ENCODE data around the gene IFI27L1. TPM values are rescaled to one million over a fixed set of nuclear protein-coding genes. Genes with fewer than 3 reads are reported as not detected.
A peak's percentile ranks its signal among the peaks of the same experiment; 100 is the strongest.
"Not testable (repeated sequence)": the region's sequence is repeated elsewhere in the genome, so short reads cannot be mapped to it uniquely, and the experiment has no call there.

IFI27L1 gene
- polyA plus RNA-seq, 1 donor from 2014 or later, result 9.1 TPM

GRCh38 chr14:94054936-94055335, 26.2 kb upstream of the IFI27L1 start:
- H3K4me3 Mint-ChIP-seq, result peak overlapping the region in 1 of 4 donors; percentile 26
- H3K27ac Mint-ChIP-seq, result peak overlapping the region in 2 of 3 donors; percentile 51 to 62
- no peaks in the 10 kb centered on the region for H3K27me3 Mint-ChIP-seq
- peaks cover 11 to 16% (median 11%) of the 10 kb centered on the region in 3 donors for H3K4me1 Mint-ChIP-seq
- H3K9me3 Mint-ChIP-seq, result no peaks in the 10 kb centered on the region
- H3K36me3 Mint-ChIP-seq, result peaks cover 13% of the 10 kb centered on the region

GRCh38 chr14:94056579-94057308, 24.4 kb upstream of the IFI27L1 start:
- peaks cover 11 to 16% (median 11%) of the 10 kb centered on the region in 3 donors for H3K4me1 Mint-ChIP-seq
- peak overlapping the region in 2 of 3 donors; percentile 47 to 65 for H3K27ac Mint-ChIP-seq
- H3K4me3 Mint-ChIP-seq, result no peak overlapping the region
- H3K9me3 Mint-ChIP-seq, result no peaks in the 10 kb centered on the region
- peaks cover 9% of the 10 kb centered on the region for H3K36me3 Mint-ChIP-seq
- no peaks in the 10 kb centered on the region for H3K27me3 Mint-ChIP-seq

DNA sequence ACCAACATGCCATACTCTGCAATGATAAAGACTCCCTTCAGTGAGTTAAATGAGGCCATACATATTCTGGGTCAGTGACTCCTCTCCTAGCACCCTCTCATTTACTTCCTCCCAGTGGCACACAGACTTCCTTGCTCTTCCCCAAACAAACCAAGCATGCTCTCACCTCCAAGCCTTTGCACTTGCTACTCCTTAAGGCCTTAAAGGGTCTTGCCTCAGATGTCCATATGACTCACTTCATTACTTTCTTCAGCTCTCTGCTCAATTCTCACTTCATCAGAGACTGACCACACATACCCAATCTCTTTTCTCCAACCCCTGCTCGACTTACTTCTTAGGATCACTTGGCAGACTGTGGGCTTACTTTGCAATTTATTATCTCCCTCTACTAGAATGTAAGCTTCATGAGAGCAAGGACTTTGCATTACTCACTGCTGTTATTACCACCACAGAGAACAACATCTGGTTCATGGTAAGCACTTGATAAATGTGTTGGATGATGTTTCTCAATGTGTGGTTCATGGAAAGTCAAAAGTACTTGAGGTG, 22.9 kb upstream of the IFI27L1 start:
- Mint-ChIP-seq H3K4me1 (peaks cover 11 to 20% (median 16%) of the 10 kb centered on the region in 3 donors), H3K27ac (no peak overlapping the region), H3K36me3 (peaks cover 7% of the 10 kb centered on the region), H3K27me3 (no peaks in the 10 kb centered on the region), H3K9me3 (no peaks in the 10 kb centered on the region), H3K4me3 (no peak overlapping the region)

DNA sequence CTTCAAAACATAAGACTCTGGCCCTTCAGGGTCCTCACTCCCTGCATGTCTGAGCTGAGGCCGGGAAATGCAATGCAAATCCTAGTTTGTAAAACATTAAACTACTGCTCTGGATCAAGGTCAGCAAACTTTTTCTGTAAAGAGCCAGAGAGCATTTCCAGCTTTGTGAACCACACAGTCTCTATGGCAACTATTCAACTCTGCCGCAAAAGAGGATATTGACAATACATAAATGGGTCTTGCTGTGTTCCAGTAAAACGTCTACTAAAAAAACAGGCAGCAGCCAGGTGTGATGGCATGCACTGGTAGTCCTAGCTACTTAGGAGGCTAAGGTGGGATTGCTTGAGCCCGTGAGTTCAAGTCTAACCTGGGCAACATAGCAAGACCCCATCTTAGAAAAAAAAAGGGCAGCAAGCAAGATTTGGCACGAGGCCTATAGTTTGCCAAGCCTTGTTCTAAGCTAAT, 22.4 kb upstream of the IFI27L1 start:
- no peaks in the 10 kb centered on the region for H3K27me3 Mint-ChIP-seq
- H3K4me1 Mint-ChIP-seq, result peaks cover 12 to 20% (median 16%) of the 10 kb centered on the region in 3 donors
- H3K36me3 Mint-ChIP-seq, result peaks cover 7% of the 10 kb centered on the region
- peak overlapping the region in 1 of 3 donors; percentile 11 for H3K27ac Mint-ChIP-seq
- H3K9me3 Mint-ChIP-seq, result no peaks in the 10 kb centered on the region
- H3K4me3 Mint-ChIP-seq, result no peak overlapping the region

- peaks cover 16 to 27% (median 18%) of the 10 kb centered on the region in 3 donors for H3K4me1 Mint-ChIP-seq
- no peak overlapping the region for H3K4me3 Mint-ChIP-seq
- no peaks in the 10 kb centered on the region for H3K9me3 Mint-ChIP-seq
- H3K36me3 Mint-ChIP-seq, result peaks cover 4% of the 10 kb centered on the region
- no peaks in the 10 kb centered on the region for H3K27me3 Mint-ChIP-seq
- no peak overlapping the region for H3K27ac Mint-ChIP-seq
Observed at GRCh38 chr14:94059998-94060397, 21.1 kb upstream of the IFI27L1 start.

DNA sequence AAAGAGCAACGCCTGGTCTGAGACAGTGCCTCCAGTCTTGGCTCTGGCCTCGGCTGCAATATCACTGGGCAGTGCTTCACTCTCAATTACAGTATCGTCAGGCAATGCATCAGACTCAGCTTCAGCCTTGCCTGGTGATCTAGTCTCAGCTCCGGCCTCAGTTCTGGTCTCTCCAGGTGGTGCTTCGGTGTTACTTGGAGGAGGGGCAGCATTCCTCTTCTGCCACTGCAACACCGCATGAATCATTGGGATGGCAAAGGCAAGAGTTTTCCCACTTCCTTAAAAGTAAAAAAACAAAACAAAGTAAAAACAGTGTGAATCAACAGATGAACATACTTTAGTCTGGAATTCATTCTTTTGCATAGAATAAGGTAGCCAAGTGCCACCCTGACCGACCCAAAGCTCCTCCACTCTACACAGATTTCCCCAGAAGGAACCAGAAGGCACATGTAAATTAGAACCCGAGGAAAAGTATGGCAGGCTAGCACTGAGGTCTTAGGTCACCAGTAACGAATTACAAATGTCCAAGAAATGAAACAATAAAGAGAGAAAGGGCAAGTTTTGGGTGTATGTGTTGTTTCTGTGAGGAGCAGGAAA, 18.7 kb upstream of the IFI27L1 start:
- Mint-ChIP-seq H3K27ac (peak overlapping the region in 1 of 3 donors; percentile 77), H3K36me3 (peaks cover 4% of the 10 kb centered on the region), H3K4me3 (no peak overlapping the region), H3K4me1 (peaks cover 24 to 31% (median 30%) of the 10 kb centered on the region in 3 donors), H3K9me3 (peaks cover 0 to 2% (median 0%) of the 10 kb centered on the region in 3 donors), H3K27me3 (no peaks in the 10 kb centered on the region)

GRCh38 chr14:94066089-94066676, 14.9 kb upstream of the IFI27L1 start:
- peak overlapping the region; percentile 35 to 74 (median 55) for H3K27ac Mint-ChIP-seq
- H3K36me3 Mint-ChIP-seq, result peaks cover 16% of the 10 kb centered on the region
- no peaks in the 10 kb centered on the region for H3K27me3 Mint-ChIP-seq
- H3K4me3 Mint-ChIP-seq, result no peak overlapping the region
- H3K9me3 Mint-ChIP-seq, result peaks cover 2 to 18% (median 9%) of the 10 kb centered on the region in 3 donors
- peaks cover 38 to 58% (median 50%) of the 10 kb centered on the region in 3 donors for H3K4me1 Mint-ChIP-seq

DNA sequence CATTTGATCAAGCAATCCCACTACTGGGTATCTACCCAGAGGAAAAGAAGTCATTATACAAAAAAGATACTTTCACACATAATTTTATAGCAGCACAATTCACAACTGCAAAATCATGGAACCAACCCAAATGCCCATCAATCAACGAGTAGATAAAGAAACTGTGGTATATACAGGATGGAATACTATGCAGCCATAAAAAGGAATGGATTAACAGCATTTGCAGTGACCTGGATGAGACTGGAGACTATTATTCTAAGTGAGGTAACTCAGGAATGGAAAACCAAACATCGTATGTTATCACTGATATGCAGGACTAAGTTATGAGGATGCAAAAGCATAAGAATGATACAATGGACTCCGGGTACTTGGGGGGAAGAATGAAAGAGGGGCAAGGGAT, 9.0 kb upstream of the IFI27L1 start:
- H3K27me3 Mint-ChIP-seq, H3K27ac Mint-ChIP-seq: not testable (repeated sequence)
- Mint-ChIP-seq H3K9me3 (peaks cover 7 to 32% (median 28%) of the 10 kb centered on the region in 3 donors), H3K4me1 (peaks cover 37 to 61% (median 45%) of the 10 kb centered on the region in 3 donors), H3K4me3 (peak overlapping the region in 1 of 4 donors; percentile 71), H3K36me3 (peaks cover 36% of the 10 kb centered on the region)

- Mint-ChIP-seq H3K27me3 (no peaks in the 10 kb centered on the region), H3K27ac (no peak overlapping the region), H3K4me3 (peak overlapping the region in 2 of 4 donors; percentile 12 to 79), H3K4me1 (peaks cover 39 to 58% (median 48%) of the 10 kb centered on the region in 3 donors), H3K36me3 (peaks cover 36% of the 10 kb centered on the region), H3K9me3 (peaks cover 6 to 24% (median 21%) of the 10 kb centered on the region in 3 donors)
Observed at GRCh38 chr14:94074534-94074933, 6.6 kb upstream of the IFI27L1 start.

DNA sequence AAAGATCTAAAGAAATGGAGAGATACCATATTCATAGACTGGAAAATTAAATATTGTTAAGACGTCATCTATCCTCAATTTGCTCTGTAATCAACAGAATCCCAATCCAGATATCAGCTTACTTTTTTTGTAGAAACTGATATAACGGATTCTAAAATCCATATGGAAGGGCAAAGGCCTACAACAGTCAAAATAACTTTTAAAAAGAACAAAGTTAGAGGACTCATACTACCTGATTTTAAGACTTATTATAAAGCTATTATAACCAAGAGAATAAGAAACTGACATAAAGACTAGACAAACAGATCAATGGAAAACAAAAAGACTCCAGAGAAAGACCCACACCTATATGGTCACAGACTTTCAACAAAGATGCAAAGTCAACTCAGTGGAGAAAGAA, 6.1 kb upstream of the IFI27L1 start:
- Mint-ChIP-seq H3K27me3 (no peaks in the 10 kb centered on the region), H3K9me3 (peaks cover 6 to 24% (median 19%) of the 10 kb centered on the region in 3 donors), H3K36me3 (peaks cover 37% of the 10 kb centered on the region), H3K4me1 (peaks cover 43 to 59% (median 51%) of the 10 kb centered on the region in 3 donors), H3K27ac (no peak overlapping the region), H3K4me3 (peak overlapping the region in 3 of 4 donors; percentile 34 to 84 (median 48))

DNA sequence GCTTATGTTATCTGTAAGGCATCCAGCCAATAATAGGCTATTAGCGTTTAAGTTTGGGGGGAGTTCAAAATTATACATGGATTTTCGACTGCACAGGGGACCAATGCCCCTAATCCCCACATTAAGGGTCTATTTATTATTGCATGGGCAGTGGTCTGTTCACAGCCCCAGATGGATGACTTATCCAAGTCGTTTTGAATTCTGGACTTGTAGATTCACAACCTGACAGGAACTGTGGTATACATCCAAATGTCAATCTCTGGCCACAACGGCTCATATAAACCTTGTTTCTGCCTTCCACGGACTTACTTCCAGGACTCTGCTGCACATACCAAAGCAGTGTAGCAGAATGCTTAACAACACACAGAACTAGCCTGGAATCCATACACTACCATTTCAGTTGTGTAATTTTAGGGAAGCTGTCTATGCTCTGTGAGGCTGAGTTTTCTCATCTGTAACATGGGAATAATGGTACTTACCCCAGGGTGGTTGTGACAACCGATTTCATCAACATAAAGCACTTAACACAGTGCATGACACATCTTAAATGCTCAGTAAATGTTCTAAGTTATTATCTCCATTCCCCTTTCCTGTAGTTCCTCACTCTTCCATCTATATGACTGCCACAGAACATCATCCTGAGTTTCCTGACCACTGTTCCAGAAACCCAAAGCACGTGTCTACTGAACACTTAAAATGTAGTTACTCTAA, 3.8 kb upstream of the IFI27L1 start:
- Mint-ChIP-seq H3K4me1 (peaks cover 40 to 48% (median 47%) of the 10 kb centered on the region in 3 donors), H3K9me3 (peaks cover 4 to 15% (median 9%) of the 10 kb centered on the region in 3 donors), H3K36me3 (peaks cover 30% of the 10 kb centered on the region), H3K4me3 (peak overlapping the region; percentile 38 to 99 (median 83)), H3K27ac (no peak overlapping the region), H3K27me3 (no peaks in the 10 kb centered on the region)

DNA sequence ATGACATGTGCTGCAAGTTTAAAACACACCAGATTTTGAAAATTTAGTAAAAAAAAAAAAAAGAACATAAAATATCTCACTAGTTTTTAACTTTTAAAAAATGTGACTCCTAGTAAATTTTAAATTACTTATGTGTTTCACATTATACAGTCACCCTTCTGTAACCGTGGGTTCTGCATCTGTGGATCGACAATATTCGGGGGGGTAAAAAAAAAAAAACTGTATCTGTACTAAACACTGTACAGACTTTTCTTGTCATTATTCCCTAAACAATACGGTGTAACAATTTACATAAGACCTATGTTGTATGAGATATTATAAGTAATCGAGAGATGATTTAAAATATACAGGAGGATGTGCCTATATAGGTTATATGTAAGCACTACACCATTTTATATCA, 3.3 kb upstream of the IFI27L1 start:
- peaks cover 3 to 13% (median 8%) of the 10 kb centered on the region in 3 donors for H3K9me3 Mint-ChIP-seq
- no peaks in the 10 kb centered on the region for H3K27me3 Mint-ChIP-seq
- H3K4me1 Mint-ChIP-seq, result peaks cover 41 to 48% (median 45%) of the 10 kb centered on the region in 3 donors
- H3K36me3 Mint-ChIP-seq, result peaks cover 29% of the 10 kb centered on the region
- H3K4me3 Mint-ChIP-seq, result peak overlapping the region; percentile 98 to 99 (median 99)
- H3K27ac Mint-ChIP-seq, result peak overlapping the region in 1 of 3 donors; percentile 66

DNA sequence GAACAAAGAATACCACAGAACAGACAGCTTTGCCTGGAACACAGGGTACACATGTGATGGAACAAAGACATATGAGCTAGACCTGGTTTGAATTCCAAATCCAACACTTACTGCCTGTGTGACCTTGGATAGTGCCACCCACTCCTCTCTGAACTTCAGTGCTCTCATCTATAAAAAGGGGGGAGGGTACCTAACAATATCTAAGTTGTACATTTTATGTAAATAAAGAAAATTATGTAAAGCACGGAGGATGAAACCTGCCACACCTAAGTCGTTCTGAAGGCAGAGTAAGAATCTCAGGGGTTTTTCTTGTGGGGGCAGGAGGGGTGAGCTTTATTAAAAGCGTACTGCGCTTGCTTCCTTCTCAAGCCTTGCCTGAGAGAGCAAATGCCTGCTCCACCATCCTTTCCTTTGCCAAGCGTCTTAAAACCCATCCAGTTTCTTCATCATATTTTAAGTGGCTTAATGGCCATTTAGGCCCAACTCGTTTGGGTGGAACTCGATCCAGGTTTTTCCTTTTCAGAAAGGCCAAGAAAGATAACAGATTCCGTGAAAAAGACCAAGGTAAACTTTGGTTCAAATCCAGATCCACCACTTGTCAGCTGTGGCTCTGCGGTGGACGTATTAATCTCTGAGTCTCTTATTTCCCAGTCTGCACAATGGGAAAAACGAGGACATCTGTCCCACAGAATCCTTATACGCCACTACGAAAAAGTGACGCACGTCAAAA, 1.1 kb upstream of the IFI27L1 start:
- peak overlapping the region; percentile 88 to 100 (median 98) for H3K27ac Mint-ChIP-seq
- peak overlapping the region; percentile 98 to 99 (median 99) for H3K4me3 Mint-ChIP-seq
- peaks cover 37 to 42% (median 39%) of the 10 kb centered on the region in 3 donors for H3K4me1 Mint-ChIP-seq
- no peaks in the 10 kb centered on the region for H3K27me3 Mint-ChIP-seq
- H3K36me3 Mint-ChIP-seq, result peaks cover 21% of the 10 kb centered on the region
- peaks cover 0 to 5% (median 3%) of the 10 kb centered on the region in 3 donors for H3K9me3 Mint-ChIP-seq
